Cardiac muscle cell (in vitro differentiated cells and primary cell): ENCODE data around the gene MIEN1. TPM values are rescaled to one million over a fixed set of nuclear protein-coding genes. Genes with fewer than 3 reads are reported as not detected.

Experiments used
- DNase-seq, 2 donors: peaks; one replicate each; pipeline versions ENCODE4 v3.0.0 to v3.0.0-alpha.2; 2010 to 2017; ENCODE audit warnings: low read depth in 1 of 2, low spot score in 1 of 2
- H3K27ac ChIP-seq: fragments of 200-600 bp; sonication (generic); 2 replicates; pipeline ENCODE4 v1.5.1; 2016
- H3K27me3 ChIP-seq: fragments of 200-600 bp; sonication (generic); 2 replicates; pipeline ENCODE4 v1.6.0; 2016; ENCODE audit warnings: control low read depth
- H3K36me3 ChIP-seq: fragments of 200-600 bp; sonication (generic); 2 replicates; pipeline ENCODE4 v1.5.1; 2016; ENCODE audit warnings: control low read depth
- H3K4me1 ChIP-seq: fragments of 200-600 bp; sonication (generic); 2 replicates; pipeline ENCODE4 v1.8.1; 2017; ENCODE audit warnings: low read depth, mild to moderate bottlenecking, mixed run types
- H3K4me3 ChIP-seq: fragments of 200-600 bp; sonication (generic); 2 replicates; pipeline ENCODE4 v1.5.1; 2016; ENCODE audit warnings: mild to moderate bottlenecking
- H3K9me3 ChIP-seq: fragments of 200-600 bp; sonication (generic); 2 replicates; pipeline ENCODE4 v1.5.1; 2017; ENCODE audit warnings: low read depth, mild to moderate bottlenecking, control low read depth
- polyA plus RNA-seq: library from polyadenylated mRNA; unstranded; fragments of >200 nt; fragmentation: Nextera tagmentation; extraction: Ambion mirVana; gene quantifications from 2 replicates; pipeline ENCODE4 v1.2.1, GENCODE V29; 2016
- total RNA-seq: library from RNA; depleted of rRNA; stranded (reverse); fragments of >200 nt; gene quantifications from 2 replicates; pipeline ENCODE4 v1.2.3, GENCODE V29; 2016
- TF ChIP-seq, protein P1 (sequence below): IDR thresholded peaks from 2 replicates; pipeline ENCODE4 v1.5.1; 2012; ENCODE audit warnings: low read depth, mild to moderate bottlenecking, low read length

The MIEN1 gene
- total and polyA plus RNA-seq, 2 experiments from 2014 or later, result 64.3 to 87.8 TPM

DNA sequence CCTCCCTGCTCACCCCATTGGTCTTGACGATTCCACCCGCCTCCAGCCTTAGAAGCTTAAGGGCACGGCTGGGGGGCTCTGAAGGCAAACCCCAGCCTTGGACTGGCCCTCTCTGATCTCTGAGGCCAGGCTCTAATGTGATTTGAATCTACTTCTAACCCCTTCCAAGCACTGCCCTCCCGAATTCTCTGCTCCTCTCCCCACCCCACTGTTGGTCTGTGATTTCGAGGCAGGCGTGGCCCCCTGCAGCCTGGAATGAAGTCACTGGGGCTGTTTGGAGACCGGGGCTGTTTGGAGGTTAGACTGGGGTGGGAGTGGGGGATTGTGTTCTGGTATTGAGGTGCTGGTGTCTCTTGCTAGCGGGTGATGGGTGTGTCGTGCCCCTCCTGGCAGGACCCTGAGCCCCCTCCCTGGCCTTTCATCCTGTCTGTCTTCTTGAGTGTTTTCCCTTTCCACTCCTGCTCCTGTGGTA is 9.6 kb upstream of the MIEN1 start:
- Histone ChIP-seq H3K27ac (no peak overlapping the region), H3K4me3 (no peak overlapping the region), H3K9me3 (no peaks in the 10 kb centered on the region), H3K36me3 (no peaks in the 10 kb centered on the region), H3K27me3 (peaks cover 41% of the 10 kb centered on the region), H3K4me1 (peaks cover 19% of the 10 kb centered on the region)
- DNase-seq, result no peak
- TF ChIP-seq, protein P1, sequence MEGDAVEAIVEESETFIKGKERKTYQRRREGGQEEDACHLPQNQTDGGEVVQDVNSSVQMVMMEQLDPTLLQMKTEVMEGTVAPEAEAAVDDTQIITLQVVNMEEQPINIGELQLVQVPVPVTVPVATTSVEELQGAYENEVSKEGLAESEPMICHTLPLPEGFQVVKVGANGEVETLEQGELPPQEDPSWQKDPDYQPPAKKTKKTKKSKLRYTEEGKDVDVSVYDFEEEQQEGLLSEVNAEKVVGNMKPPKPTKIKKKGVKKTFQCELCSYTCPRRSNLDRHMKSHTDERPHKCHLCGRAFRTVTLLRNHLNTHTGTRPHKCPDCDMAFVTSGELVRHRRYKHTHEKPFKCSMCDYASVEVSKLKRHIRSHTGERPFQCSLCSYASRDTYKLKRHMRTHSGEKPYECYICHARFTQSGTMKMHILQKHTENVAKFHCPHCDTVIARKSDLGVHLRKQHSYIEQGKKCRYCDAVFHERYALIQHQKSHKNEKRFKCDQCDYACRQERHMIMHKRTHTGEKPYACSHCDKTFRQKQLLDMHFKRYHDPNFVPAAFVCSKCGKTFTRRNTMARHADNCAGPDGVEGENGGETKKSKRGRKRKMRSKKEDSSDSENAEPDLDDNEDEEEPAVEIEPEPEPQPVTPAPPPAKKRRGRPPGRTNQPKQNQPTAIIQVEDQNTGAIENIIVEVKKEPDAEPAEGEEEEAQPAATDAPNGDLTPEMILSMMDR, result no peak

- no peak overlapping the region for H3K27ac ChIP-seq
- TF ChIP-seq, protein P1, result no peak
These were observed 8.9 kb upstream of the MIEN1 start for GRCh38 chr17:39738983-39739884.

DNA sequence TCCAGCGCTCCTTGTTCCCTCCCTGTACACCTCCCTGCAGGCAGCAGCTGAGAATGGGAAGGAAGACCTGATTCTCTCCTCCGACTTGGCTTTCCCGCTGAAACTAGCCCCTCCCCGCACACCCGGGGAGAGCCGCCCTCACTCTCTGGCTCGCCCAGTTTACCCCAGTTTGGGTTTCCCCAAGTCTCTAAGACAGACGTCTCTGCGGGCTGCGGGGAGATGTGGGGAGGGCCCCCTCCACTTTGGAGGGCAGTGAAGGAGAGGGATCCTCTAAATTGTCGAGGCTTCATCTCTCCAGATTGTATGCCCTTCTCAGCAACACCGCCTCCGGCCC is 8.2 kb upstream of the MIEN1 start:
- Histone ChIP-seq H3K9me3 (no peaks in the 10 kb centered on the region), H3K36me3 (no peaks in the 10 kb centered on the region), H3K4me1 (peaks cover 19% of the 10 kb centered on the region), H3K27me3 (peaks cover 41% of the 10 kb centered on the region), H3K4me3 (peak overlapping the region; percentile 27), H3K27ac (no peak overlapping the region)
- DNase-seq, result no peak
- TF ChIP-seq, protein P1, result no peak

More at GRCh38 chr17:39738983-39739884, 8.9 kb upstream of the MIEN1 start:
- H3K4me3 ChIP-seq, result peak overlapping the region; percentile 27
- peaks cover 41% of the 10 kb centered on the region for H3K27me3 ChIP-seq
- H3K36me3 ChIP-seq, result no peaks in the 10 kb centered on the region
- H3K4me1 ChIP-seq, result peaks cover 19% of the 10 kb centered on the region
- H3K9me3 ChIP-seq, result no peaks in the 10 kb centered on the region
- DNase-seq, result peak in 1 of 2 donors; percentile 36

- TF ChIP-seq, protein P1, result no peak
- H3K27me3 ChIP-seq, result peaks cover 41% of the 10 kb centered on the region
- DNase-seq, result peak in 1 of 2 donors; percentile 34
These were observed 7.6 kb upstream of the MIEN1 start, which contains the start of gene GRB7 for GRCh38 chr17:39737760-39738567. TSS of gene GRB7 (plus strand) at chr17:39737938. CDS start at chr17:39742302, 4,364 bp downstream.

GRCh38 chr17:39737206-39737759 is 7.0 kb upstream of the MIEN1 start:
- no peak for DNase-seq
- H3K36me3 ChIP-seq, result no peaks in the 10 kb centered on the region
- H3K4me3 ChIP-seq, result peak overlapping the region; percentile 27
- peaks cover 41% of the 10 kb centered on the region for H3K27me3 ChIP-seq
- no peak overlapping the region for H3K27ac ChIP-seq
- TF ChIP-seq, protein P1, result no peak
- peaks cover 19% of the 10 kb centered on the region for H3K4me1 ChIP-seq
- no peaks in the 10 kb centered on the region for H3K9me3 ChIP-seq

More at GRCh38 chr17:39737760-39738567, 7.6 kb upstream of the MIEN1 start, which contains the start of gene GRB7:
- no peak within 1 kb of the TSS for H3K27ac ChIP-seq
- peak within 1 kb of the TSS; percentile 27 for H3K4me3 ChIP-seq
- no peaks in the 10 kb centered on the region for H3K9me3 ChIP-seq
- peaks cover 19% of the 10 kb centered on the region for H3K4me1 ChIP-seq
- no peaks in the 10 kb centered on the region for H3K36me3 ChIP-seq
